ENCODE results near the gene HMCES. TPM values are rescaled to one million over a fixed set of nuclear protein-coding genes. Genes with fewer than 3 reads are reported as not detected.

The HMCES gene
- total RNA-seq, 5 donors from 2014 or later (not counting 1 experiment from before 2014, with no cell fraction given): 55.2 to 60.7 (median 57.6) TPM

GRCh38 chr3:129277829-129278271 is 820 bp upstream of the HMCES start:
- CTCF ChIA-PET: no interaction called here
- H3K4me1 Mint-ChIP-seq: peaks cover 34 to 50% (median 38%) of the 10 kb centered on the region in 3 donors
- H3K9me3 Mint-ChIP-seq: no peaks in the 10 kb centered on the region
- peak overlapping the region in 1 of 2 donors; percentile 74 for H3K4me3 ChIP-seq (ENCODE audit: control insufficient read depth in 1 of 2, extremely low read depth in 1 of 2, low read length in 1 of 2)
- no peaks in the 10 kb centered on the region for H3K9me3 ChIP-seq
- POLR2A ChIA-PET: interaction anchor here (0.6 to 4.2 kb wide), 4 partner anchors 38 to 616 kb away, joined by 3 to 21 read pairs (median 10); partner anchors contain the start of gene TMCC1 (in 1 of the 2)
- H3K36me3 ChIP-seq (ENCODE audit: control insufficient read depth in 2 of 2, extremely low read depth in 1 of 2, insufficient read depth in 1 of 2, low read length in 1 of 2): peaks cover 4 to 42% of the 10 kb centered on the region in 2 donors
- H3K27me3 ChIP-seq (replicated peaks in 1 of 2; ENCODE audit: control insufficient read depth in 2 of 2, extremely low read depth in 1 of 2, insufficient read depth in 2 of 2, low read length in 1 of 2): no peaks in the 10 kb centered on the region
- H3K27ac Mint-ChIP-seq: peak overlapping the region; percentile 89 to 90
- H3K36me3 Mint-ChIP-seq: peaks cover 25% of the 10 kb centered on the region
- H3K4me3 Mint-ChIP-seq: peak overlapping the region; percentile 83 to 89 (median 87)
- WGBS (ENCODE audit: insufficient coverage): 94% methylated on average over 6 of the region's 11 CpGs
- H3K27ac ChIP-seq (ENCODE audit: low read length): peak overlapping the region; percentile 91
- H3K4me1 ChIP-seq (ENCODE audit: control insufficient read depth in 1 of 2, extremely low read depth in 1 of 2, insufficient read depth in 2 of 2, low read length in 2 of 2): peaks cover 6 to 34% of the 10 kb centered on the region in 2 experiments
- DNase-seq (peak in 4 of 35 experiments; percentile 1 to 9 (median 6)), ATAC-seq (replicated peaks in 1 of 4) (no peak)
- no peaks in the 10 kb centered on the region for H3K27me3 Mint-ChIP-seq

DNA sequence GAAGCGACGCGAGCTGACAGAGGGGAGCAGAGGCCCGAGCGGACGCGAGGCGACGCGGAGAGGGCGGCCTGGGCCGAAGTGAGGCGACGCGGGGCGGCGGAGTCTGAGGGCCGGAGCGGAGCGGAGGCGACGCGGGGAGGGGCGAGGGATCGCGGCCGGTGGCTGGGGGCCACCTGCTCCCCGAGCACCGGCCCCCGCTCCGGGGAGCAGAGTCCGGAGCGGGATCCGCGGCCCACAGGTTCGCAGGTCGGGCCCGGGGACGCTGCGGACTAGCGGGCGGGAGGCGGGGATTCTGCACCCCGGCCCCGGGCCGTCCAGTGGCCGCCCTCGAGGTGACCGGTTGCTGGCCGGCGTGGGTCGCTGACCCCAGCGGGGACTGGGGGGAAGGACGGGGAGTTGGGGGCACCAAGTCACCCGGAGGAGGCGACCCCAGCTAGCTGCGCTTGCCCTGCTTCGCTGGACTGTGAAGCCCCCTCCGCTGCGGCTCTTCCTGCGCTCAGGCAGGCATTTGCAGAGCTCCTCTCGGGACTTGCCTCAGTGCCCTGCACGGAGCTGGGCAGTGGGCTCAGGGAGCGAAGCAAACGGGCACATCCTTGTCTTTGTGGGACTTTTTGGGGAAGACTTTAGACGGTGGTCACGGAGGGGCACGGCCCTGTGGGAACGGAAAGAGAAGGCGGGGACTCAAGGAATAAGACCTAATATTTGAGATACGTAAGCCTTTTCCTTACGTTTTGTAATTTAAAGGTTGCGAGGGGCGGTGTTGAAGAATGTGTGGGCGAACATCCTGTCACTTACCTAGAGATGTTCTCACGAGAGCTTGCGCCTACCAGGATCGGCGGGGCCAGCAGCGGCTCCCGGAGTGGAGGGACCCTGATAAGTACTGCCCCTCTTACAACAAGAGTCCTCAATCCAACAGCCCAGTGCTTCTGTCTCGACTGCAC is 566 bp downstream of the HMCES start:
- Mint-ChIP-seq H3K27ac (peak overlapping the region; percentile 95 to 96), H3K4me1 (peaks cover 44 to 62% (median 49%) of the 10 kb centered on the region in 3 donors), H3K36me3 (peaks cover 18% of the 10 kb centered on the region), H3K27me3 (no peaks in the 10 kb centered on the region), H3K9me3 (no peaks in the 10 kb centered on the region), H3K4me3 (peak overlapping the region; percentile 83 to 96 (median 94))
- WGBS (ENCODE audit: insufficient coverage): under 1% methylated on average over 71 of the region's 82 CpGs
- POLR2A ChIA-PET: interaction anchor here (0.5 to 4.2 kb wide), 8 partner anchors 14 to 556 kb away, joined by 3 to 21 read pairs (median 4); partner anchors contain the start of gene COPG1 (in 1 of the 2)
- ATAC-seq (replicated peaks in 1 of 4): peak; percentile 20 to 41 (median 32)
- peak in 34 of 35 experiments; percentile 13 to 68 (median 30) for DNase-seq
- Histone ChIP-seq H3K27ac (ENCODE audit: low read length) (peak overlapping the region; percentile 95), H3K36me3 (ENCODE audit: control insufficient read depth in 2 of 2, extremely low read depth in 1 of 2, insufficient read depth in 1 of 2, low read length in 1 of 2) (peaks cover 3 to 30% of the 10 kb centered on the region in 2 donors), H3K9me3 (no peaks in the 10 kb centered on the region), H3K27me3 (replicated peaks in 1 of 2; ENCODE audit: control insufficient read depth in 2 of 2, extremely low read depth in 1 of 2, insufficient read depth in 2 of 2, low read length in 1 of 2) (no peaks in the 10 kb centered on the region), H3K4me1 (ENCODE audit: control insufficient read depth in 1 of 2, extremely low read depth in 1 of 2, insufficient read depth in 2 of 2, low read length in 2 of 2) (peaks cover 6 to 38% of the 10 kb centered on the region in 2 experiments), H3K4me3 (ENCODE audit: control insufficient read depth in 1 of 2, extremely low read depth in 1 of 2, low read length in 1 of 2) (peak overlapping the region; percentile 84 to 94)
- CTCF ChIA-PET: interaction anchor here in 1 of 2 donors (0.6 to 2.4 kb wide), 5 partner anchors 23 to 309 kb away, joined by 3 to 12 read pairs (median 4); partner anchors contain the start of gene COPG1

DNA sequence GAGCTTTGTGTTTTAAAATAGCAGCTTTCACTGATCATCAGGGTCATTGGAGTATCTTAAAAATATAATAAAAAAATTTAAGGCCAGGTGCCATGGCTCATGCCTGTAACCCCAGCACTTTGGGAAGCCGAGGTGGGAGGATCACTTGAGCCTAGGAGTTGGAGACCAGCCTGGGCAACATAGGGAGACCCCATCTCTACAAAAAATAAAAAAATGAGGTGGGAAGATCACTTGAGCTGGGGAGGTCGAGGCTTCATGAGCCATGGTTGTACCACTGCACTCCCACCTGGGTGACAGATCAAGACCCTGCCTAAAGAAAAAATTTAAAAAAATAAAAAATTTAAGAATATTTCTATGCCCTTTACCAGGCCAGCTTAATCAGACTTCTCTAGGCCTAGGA is 1.5 kb downstream of the HMCES start:
- H3K9me3 Mint-ChIP-seq: no peaks in the 10 kb centered on the region
- DNase-seq (no peak), ATAC-seq (replicated peaks in 1 of 4) (no peak)
- no peaks in the 10 kb centered on the region for H3K27me3 Mint-ChIP-seq
- H3K4me1 Mint-ChIP-seq: peaks cover 48 to 70% (median 55%) of the 10 kb centered on the region in 3 donors
- H3K27me3 ChIP-seq (replicated peaks in 1 of 2; ENCODE audit: control insufficient read depth in 2 of 2, extremely low read depth in 1 of 2, insufficient read depth in 2 of 2, low read length in 1 of 2): no peaks in the 10 kb centered on the region
- ChIA-PET POLR2A (interaction anchor here (0.5 to 4.2 kb wide), 7 partner anchors 15 to 557 kb away, joined by 3 to 21 read pairs (median 5); a partner anchor contains a TSS), CTCF (interaction anchor here in 1 of 2 donors (1.3 to 2.4 kb wide), 2 partner anchors 22 to 36 kb away, joined by 3 to 12 read pairs; a partner anchor contains a TSS)
- peak overlapping the region; percentile 83 to 96 (median 94) for H3K4me3 Mint-ChIP-seq
- H3K9me3 ChIP-seq: no peaks in the 10 kb centered on the region
- H3K36me3 Mint-ChIP-seq: peaks cover 9% of the 10 kb centered on the region
- H3K27ac ChIP-seq (ENCODE audit: low read length): peak overlapping the region; percentile 95
- H3K36me3 ChIP-seq (ENCODE audit: control insufficient read depth in 2 of 2, extremely low read depth in 1 of 2, insufficient read depth in 1 of 2, low read length in 1 of 2): peaks cover 0 to 24% of the 10 kb centered on the region in 2 donors
- peaks cover 6 to 38% of the 10 kb centered on the region in 2 experiments for H3K4me1 ChIP-seq (ENCODE audit: control insufficient read depth in 1 of 2, extremely low read depth in 1 of 2, insufficient read depth in 2 of 2, low read length in 2 of 2)
- peak overlapping the region in 1 of 2 donors; percentile 94 for H3K4me3 ChIP-seq (ENCODE audit: control insufficient read depth in 1 of 2, extremely low read depth in 1 of 2, low read length in 1 of 2)
- H3K27ac Mint-ChIP-seq: peak overlapping the region; percentile 95 to 96
- WGBS (ENCODE audit: insufficient coverage): no CpG with 5 or more reads among the region's 2 CpGs

GRCh38 chr3:129281726-129282125 is 3.1 kb downstream of the HMCES start:
- DNase-seq (no peak), ATAC-seq (replicated peaks in 1 of 4) (no peak)
- no peak overlapping the region for H3K4me3 ChIP-seq (ENCODE audit: control insufficient read depth in 1 of 2, extremely low read depth in 1 of 2, low read length in 1 of 2)
- 100% methylated on average over 4 of the region's 5 CpGs for WGBS (ENCODE audit: insufficient coverage)
- peaks cover 6 to 38% of the 10 kb centered on the region in 2 experiments for H3K4me1 ChIP-seq (ENCODE audit: control insufficient read depth in 1 of 2, extremely low read depth in 1 of 2, insufficient read depth in 2 of 2, low read length in 2 of 2)
- ChIA-PET POLR2A (no interaction called here), CTCF (no interaction called here)
- no peaks in the 10 kb centered on the region for H3K27me3 ChIP-seq (replicated peaks in 1 of 2; ENCODE audit: control insufficient read depth in 2 of 2, extremely low read depth in 1 of 2, insufficient read depth in 2 of 2, low read length in 1 of 2)
- peaks cover 8% of the 10 kb centered on the region for H3K36me3 Mint-ChIP-seq
- no peaks in the 10 kb centered on the region for H3K27me3 Mint-ChIP-seq
- peaks cover 48 to 75% (median 61%) of the 10 kb centered on the region in 3 donors for H3K4me1 Mint-ChIP-seq
- peaks cover 6 to 17% of the 10 kb centered on the region in 2 donors for H3K36me3 ChIP-seq (ENCODE audit: control insufficient read depth in 2 of 2, extremely low read depth in 1 of 2, insufficient read depth in 1 of 2, low read length in 1 of 2)
- H3K27ac ChIP-seq (ENCODE audit: low read length): no peak overlapping the region
- peak overlapping the region in 1 of 3 donors; percentile 83 for H3K4me3 Mint-ChIP-seq
- no peaks in the 10 kb centered on the region for H3K9me3 ChIP-seq
- peak overlapping the region; percentile 80 to 87 for H3K27ac Mint-ChIP-seq
- H3K9me3 Mint-ChIP-seq: no peaks in the 10 kb centered on the region

DNA sequence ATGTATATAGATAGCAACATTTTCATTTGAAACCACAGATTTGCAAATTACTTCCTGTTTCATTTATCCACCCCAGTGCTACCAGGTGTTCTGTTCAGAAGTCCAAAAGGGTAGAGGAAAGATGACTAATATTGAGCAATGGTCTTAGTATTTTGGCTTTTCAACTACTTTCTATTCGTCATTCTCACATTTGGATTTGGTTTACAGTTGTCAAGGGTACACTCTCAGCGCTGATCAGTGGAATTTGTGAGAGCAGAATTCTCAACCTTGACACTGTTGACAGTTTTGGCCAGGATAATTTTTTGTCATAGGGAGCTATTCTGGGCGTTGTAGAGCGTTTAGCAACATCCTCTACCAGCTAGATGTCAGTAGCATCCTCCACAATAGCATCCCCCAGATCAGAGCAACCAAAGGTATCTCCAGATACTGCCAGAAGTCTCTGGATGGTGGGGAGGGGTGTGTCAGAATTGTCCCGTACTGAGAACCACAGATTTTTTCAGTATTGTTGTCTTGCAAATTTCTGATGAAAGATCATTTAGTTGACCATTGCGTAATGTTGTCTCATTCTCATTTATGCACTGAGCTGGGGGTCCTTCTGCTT is 4.2 kb downstream of the HMCES start:
- Mint-ChIP-seq H3K4me1 (peaks cover 48 to 69% (median 59%) of the 10 kb centered on the region in 3 donors), H3K36me3 (peaks cover 13% of the 10 kb centered on the region)
- POLR2A ChIA-PET: interaction anchor here (0.7 to 1.6 kb wide), 4 partner anchors 31 to 555 kb away, joined by 3 to 6 read pairs (median 4); a partner anchor contains a TSS

More for the DNA sequence above, 4.2 kb downstream of the HMCES start:
- H3K36me3 ChIP-seq (ENCODE audit: control insufficient read depth in 2 of 2, extremely low read depth in 1 of 2, insufficient read depth in 1 of 2, low read length in 1 of 2): peaks cover 6 to 14% of the 10 kb centered on the region in 2 donors
- ATAC-seq (replicated peaks in 1 of 4) (peak in 2 of 4 experiments; percentile 4), DNase-seq (peak in 2 of 35 experiments; percentile 3 to 40)
- WGBS (ENCODE audit: insufficient coverage): 0% methylated on average over 1 of the region's 6 CpGs
- Mint-ChIP-seq H3K27ac (peak overlapping the region; percentile 87 to 93), H3K4me3 (peak overlapping the region; percentile 57 to 83 (median 74)), H3K27me3 (no peaks in the 10 kb centered on the region), H3K9me3 (no peaks in the 10 kb centered on the region)
- H3K4me3 ChIP-seq (ENCODE audit: control insufficient read depth in 1 of 2, extremely low read depth in 1 of 2, low read length in 1 of 2): no peak overlapping the region
- no peaks in the 10 kb centered on the region for H3K9me3 ChIP-seq
- peaks cover 6 to 36% of the 10 kb centered on the region in 2 experiments for H3K4me1 ChIP-seq (ENCODE audit: control insufficient read depth in 1 of 2, extremely low read depth in 1 of 2, insufficient read depth in 2 of 2, low read length in 2 of 2)
- CTCF ChIA-PET: interaction anchor here in 1 of 2 donors (0.5 to 2.2 kb wide), 2 partner anchors 34 to 1166 kb away, joined by 3 to 6 read pairs; a partner anchor contains a TSS
- H3K27ac ChIP-seq (ENCODE audit: low read length): peak overlapping the region; percentile 51
- no peaks in the 10 kb centered on the region for H3K27me3 ChIP-seq (replicated peaks in 1 of 2; ENCODE audit: control insufficient read depth in 2 of 2, extremely low read depth in 1 of 2, insufficient read depth in 2 of 2, low read length in 1 of 2)

Data from T-cell (primary cell).